Panc1 (cell line): ENCODE data around the gene TGDS.

Experiments
- CTCF ChIP-seq: fragments of 450-650 bp; IDR thresholded peaks from 2 replicates; pipeline ENCODE4 v1.5.1; 2017; ENCODE audit warnings: mild to moderate bottlenecking
- REST ChIP-seq, 2 experiments: IDR thresholded peaks; 2 replicates each; pipeline ENCODE4 v1.6.1; 2011 to 2012; ENCODE audit warnings: low read depth in 2 of 2, control low read depth in 1 of 2, low read length in 1 of 2, mild to moderate bottlenecking in 1 of 2, moderate library complexity in 1 of 2; ENCODE audit not compliant: insufficient read depth in 1 of 2
- TCF7L2 ChIP-seq: IDR thresholded peaks from 2 replicates; pipeline ENCODE4 v1.6.1; 2011; ENCODE audit warnings: mild to moderate bottlenecking, low read depth, low read length, inconsistent platforms

GRCh38 chr13:94550062-94550738, 45.8 kb downstream of the TGDS start:
- TF ChIP-seq TCF7L2: no peak
- no peak for TF ChIP-seq CTCF
- TF ChIP-seq REST (IDR thresholded peaks at IDR 0.05; ENCODE audit: insufficient read depth in 1 of 2, low read depth in 2 of 2, low read length in 1 of 2): no peak
